ENCODE data around the gene MAST4. TPM values are rescaled to one million over a fixed set of nuclear protein-coding genes. Genes with fewer than 3 reads are reported as not detected.

The MAST4 gene
- total RNA-seq, 4 donors from 2014 or later, result 19.5 to 44.1 (median 24.1) TPM

DNA sequence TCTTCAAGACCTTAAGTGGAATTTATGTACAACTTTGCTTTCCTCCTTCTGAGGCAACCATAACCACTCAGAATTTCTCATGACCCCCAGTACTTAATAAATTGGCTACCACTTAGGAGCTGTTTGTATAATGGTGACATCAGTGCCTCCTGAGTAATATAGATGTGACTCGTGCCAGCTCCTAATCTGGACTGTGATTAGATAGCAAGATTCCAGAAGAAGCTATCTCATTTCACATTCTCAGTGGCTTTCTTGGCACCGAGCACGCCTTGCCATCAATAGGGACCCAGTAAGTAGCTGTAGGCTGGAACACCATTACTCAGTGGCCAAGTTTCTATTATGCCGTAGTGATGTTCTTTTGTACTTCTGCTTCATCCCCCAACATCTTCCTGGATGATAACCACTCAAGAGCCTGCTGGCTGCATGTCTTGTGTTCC is 371.7 kb downstream of the MAST4 start:
- Histone ChIP-seq H3K36me3 (no peaks in the 10 kb centered on the region), H3K9me3 (no peaks in the 10 kb centered on the region), H3K27ac (no peak overlapping the region), H3K4me3 (no peak overlapping the region), H3K27me3 (no peaks in the 10 kb centered on the region), H3K4me1 (no peaks in the 10 kb centered on the region)
- TF ChIP-seq, protein P1, sequence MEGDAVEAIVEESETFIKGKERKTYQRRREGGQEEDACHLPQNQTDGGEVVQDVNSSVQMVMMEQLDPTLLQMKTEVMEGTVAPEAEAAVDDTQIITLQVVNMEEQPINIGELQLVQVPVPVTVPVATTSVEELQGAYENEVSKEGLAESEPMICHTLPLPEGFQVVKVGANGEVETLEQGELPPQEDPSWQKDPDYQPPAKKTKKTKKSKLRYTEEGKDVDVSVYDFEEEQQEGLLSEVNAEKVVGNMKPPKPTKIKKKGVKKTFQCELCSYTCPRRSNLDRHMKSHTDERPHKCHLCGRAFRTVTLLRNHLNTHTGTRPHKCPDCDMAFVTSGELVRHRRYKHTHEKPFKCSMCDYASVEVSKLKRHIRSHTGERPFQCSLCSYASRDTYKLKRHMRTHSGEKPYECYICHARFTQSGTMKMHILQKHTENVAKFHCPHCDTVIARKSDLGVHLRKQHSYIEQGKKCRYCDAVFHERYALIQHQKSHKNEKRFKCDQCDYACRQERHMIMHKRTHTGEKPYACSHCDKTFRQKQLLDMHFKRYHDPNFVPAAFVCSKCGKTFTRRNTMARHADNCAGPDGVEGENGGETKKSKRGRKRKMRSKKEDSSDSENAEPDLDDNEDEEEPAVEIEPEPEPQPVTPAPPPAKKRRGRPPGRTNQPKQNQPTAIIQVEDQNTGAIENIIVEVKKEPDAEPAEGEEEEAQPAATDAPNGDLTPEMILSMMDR (IDR thresholded peaks at IDR 0.05), result no peak
- TF ChIP-seq POLR2A (IDR thresholded peaks at IDR 0.05) (no peak), EP300 (IDR thresholded peaks at IDR 0.05) (no peak)
- 78 to 79% methylated on average over 4 of the region's 4 CpGs for WGBS, 2 donors
- no peak for DNase-seq (ENCODE audit: low spot score in 2 of 2)

DNA sequence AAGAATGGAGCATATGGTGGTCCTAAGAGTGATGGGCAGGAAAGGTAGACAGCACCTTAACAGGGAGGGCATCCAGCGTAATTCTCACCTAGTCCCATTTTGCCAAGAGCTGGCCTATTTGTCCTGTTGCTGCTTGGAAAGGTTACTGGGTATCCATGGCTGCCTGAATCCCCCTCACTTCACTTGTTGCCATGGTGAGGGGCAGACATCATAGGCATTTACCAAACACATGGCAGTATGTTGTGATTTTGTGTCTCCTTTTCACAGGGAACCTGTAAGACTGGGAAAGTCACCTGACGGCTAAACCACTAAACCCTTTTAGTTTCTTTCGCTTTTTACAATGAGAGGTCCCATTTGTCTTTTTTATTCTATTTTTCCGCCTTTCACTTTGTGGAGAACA is 373.3 kb downstream of the MAST4 start:
- no peaks in the 10 kb centered on the region for H3K4me1 ChIP-seq
- TF ChIP-seq POLR2A (IDR thresholded peaks at IDR 0.05) (no peak), EP300 (IDR thresholded peaks at IDR 0.05) (no peak)
- TF ChIP-seq, protein P1 (IDR thresholded peaks at IDR 0.05), result no peak
- H3K27ac ChIP-seq, result no peak overlapping the region
- H3K4me3 ChIP-seq, result no peak overlapping the region
- no peaks in the 10 kb centered on the region for H3K36me3 ChIP-seq
- H3K9me3 ChIP-seq, result no peaks in the 10 kb centered on the region
- DNase-seq (ENCODE audit: low spot score in 2 of 2), result no peak
- 92 to 96% methylated on average over 4 of the region's 4 CpGs for WGBS, 2 donors
- no peaks in the 10 kb centered on the region for H3K27me3 ChIP-seq

DNA sequence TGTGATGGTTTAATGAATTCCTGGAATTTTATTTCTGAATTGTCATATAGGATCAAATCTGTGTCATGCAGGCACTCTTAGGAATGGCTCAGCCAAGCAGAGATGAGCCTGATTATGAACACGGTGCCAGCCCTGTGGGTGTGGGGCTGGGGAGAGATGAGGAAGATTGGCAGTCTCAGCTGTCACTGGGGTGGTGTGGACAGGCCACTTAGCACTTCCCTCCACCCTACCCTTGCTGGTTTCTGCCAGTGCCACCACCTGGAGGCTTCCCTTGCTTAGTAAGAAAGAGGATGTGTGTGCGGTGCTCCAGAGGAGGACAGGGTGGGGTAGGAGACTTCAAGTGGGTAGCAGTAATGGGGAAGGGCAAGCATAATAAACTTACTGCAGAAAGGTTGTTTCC is 373.8 kb downstream of the MAST4 start:
- Histone ChIP-seq H3K36me3 (no peaks in the 10 kb centered on the region), H3K27ac (no peak overlapping the region), H3K27me3 (no peaks in the 10 kb centered on the region), H3K9me3 (no peaks in the 10 kb centered on the region), H3K4me1 (no peaks in the 10 kb centered on the region), H3K4me3 (no peak overlapping the region)
- no peak for DNase-seq (ENCODE audit: low spot score in 2 of 2)
- 72 to 84% methylated on average over 2 of the region's 2 CpGs for WGBS, 2 donors
- TF ChIP-seq, protein P1 (IDR thresholded peaks at IDR 0.05), result no peak
- TF ChIP-seq POLR2A (IDR thresholded peaks at IDR 0.05) (no peak), EP300 (IDR thresholded peaks at IDR 0.05) (no peak)

DNA sequence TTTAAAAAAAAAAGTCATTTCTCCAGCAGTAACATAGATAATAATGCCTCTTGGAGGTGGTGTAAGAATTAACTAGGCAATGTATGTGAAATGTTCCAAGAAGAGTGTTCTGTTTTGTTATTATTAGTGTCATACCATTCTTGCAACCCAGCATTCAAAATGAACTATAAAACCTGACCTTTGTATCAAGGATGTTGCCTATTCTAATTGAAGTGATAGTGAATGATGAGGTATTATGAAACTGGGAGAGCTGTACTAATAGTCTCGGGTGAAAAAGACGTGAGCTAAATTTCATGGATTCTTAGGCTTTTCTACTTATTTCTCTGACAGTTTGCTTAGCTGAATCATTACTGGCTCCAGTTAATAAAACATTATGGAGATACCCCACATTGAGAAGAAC is 375.8 kb downstream of the MAST4 start:
- H3K4me1 ChIP-seq, result no peaks in the 10 kb centered on the region
- 88 to 91% methylated on average over 2 of the region's 2 CpGs for WGBS, 2 donors
- no peaks in the 10 kb centered on the region for H3K36me3 ChIP-seq
- no peak for DNase-seq (ENCODE audit: low spot score in 2 of 2)
- H3K27ac ChIP-seq, result no peak overlapping the region
- H3K9me3 ChIP-seq, result no peaks in the 10 kb centered on the region
- TF ChIP-seq POLR2A (IDR thresholded peaks at IDR 0.05) (no peak), EP300 (IDR thresholded peaks at IDR 0.05) (no peak)
- TF ChIP-seq, protein P1 (IDR thresholded peaks at IDR 0.05), result no peak
- H3K4me3 ChIP-seq, result no peak overlapping the region
- H3K27me3 ChIP-seq, result no peaks in the 10 kb centered on the region

DNA sequence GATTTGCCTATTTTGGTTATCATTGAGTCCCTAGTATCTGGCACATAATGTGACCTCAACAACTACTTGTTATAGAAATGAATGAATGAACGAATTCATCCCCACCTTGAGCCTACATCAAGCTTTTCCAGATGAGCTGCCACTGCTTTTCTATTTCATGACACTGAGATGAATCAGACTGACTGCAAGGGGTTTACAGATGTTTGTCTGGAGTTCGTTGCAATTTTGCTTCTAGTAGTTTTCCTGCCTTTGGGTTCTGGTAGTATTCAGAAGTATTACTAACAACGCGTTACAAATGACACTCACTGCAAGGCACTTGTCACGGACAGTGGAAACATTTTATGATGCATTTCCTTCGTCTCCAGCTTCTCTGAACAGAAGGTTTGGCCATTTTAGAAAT is 378.1 kb downstream of the MAST4 start:
- no peak for TF ChIP-seq POLR2A (IDR thresholded peaks at IDR 0.05)
- TF ChIP-seq, protein P1 (IDR thresholded peaks at IDR 0.05), result no peak
- no peak for TF ChIP-seq EP300 (IDR thresholded peaks at IDR 0.05)
- Histone ChIP-seq H3K9me3 (no peaks in the 10 kb centered on the region), H3K27me3 (no peaks in the 10 kb centered on the region), H3K36me3 (no peaks in the 10 kb centered on the region), H3K27ac (no peak overlapping the region), H3K4me1 (no peaks in the 10 kb centered on the region), H3K4me3 (no peak overlapping the region)
- WGBS, 2 donors, result 79 to 81% methylated on average over 6 of the region's 6 CpGs
- DNase-seq (ENCODE audit: low spot score in 2 of 2), result no peak

All from tibial nerve (tissue), 4 donors.